Measurements from ENCODE around the gene COLGALT1.
"Not testable (repeated sequence)": the region's sequence is repeated elsewhere in the genome, so short reads cannot be mapped to it uniquely, and the experiment has no call there.

The COLGALT1 gene

DNA sequence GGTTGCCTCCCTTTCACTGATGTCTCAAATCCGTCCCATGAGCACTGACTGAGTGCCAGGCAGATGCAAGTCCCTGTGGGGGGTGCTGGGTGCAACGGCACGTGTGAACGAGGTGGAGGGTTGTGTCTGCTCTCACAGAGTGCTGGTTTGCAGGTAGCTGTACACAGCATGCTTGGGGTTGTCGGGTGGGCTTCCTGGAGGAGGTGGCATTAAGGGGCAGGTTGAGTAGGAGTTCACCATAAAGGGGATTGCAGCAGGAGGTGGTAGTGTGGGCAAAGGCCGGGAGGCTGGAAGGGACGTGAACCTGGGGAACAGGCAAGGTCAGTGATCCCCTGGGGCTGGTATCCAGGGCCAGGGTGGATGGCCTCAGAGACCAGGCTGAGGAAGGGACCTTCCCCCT is 17.2 kb downstream of the COLGALT1 start:
- ATAC-seq (replicated peaks; ENCODE audit: extremely low read depth, poor library complexity, severe bottlenecking) (no peak), DNase-seq (ENCODE audit: low spot score in 2 of 2) (no peak)
- H3K9me3 Mint-ChIP-seq, result no peaks in the 10 kb centered on the region
- H3K4me1 Mint-ChIP-seq, result no peaks in the 10 kb centered on the region
- H3K27me3 Mint-ChIP-seq, result no peaks in the 10 kb centered on the region
- H3K4me3 Mint-ChIP-seq, result no peak overlapping the region
- H3K36me3 Mint-ChIP-seq (ENCODE audit: insufficient read depth), result peaks cover 49% of the 10 kb centered on the region
- H3K27ac Mint-ChIP-seq (ENCODE audit: low read depth), result peak overlapping the region; percentile 14

- Mint-ChIP-seq H3K27ac (ENCODE audit: low read depth) (peak overlapping the region; percentile 35), H3K4me1 (no peaks in the 10 kb centered on the region), H3K4me3 (no peak overlapping the region), H3K36me3 (ENCODE audit: insufficient read depth) (peaks cover 41% of the 10 kb centered on the region), H3K9me3 (no peaks in the 10 kb centered on the region), H3K27me3 (no peaks in the 10 kb centered on the region)
- DNase-seq (ENCODE audit: low spot score in 2 of 2) (no peak), ATAC-seq (replicated peaks; ENCODE audit: extremely low read depth, poor library complexity, severe bottlenecking) (no peak)
Observed at GRCh38 chr19:17575871-17576757, 20.7 kb downstream of the COLGALT1 start.

DNA sequence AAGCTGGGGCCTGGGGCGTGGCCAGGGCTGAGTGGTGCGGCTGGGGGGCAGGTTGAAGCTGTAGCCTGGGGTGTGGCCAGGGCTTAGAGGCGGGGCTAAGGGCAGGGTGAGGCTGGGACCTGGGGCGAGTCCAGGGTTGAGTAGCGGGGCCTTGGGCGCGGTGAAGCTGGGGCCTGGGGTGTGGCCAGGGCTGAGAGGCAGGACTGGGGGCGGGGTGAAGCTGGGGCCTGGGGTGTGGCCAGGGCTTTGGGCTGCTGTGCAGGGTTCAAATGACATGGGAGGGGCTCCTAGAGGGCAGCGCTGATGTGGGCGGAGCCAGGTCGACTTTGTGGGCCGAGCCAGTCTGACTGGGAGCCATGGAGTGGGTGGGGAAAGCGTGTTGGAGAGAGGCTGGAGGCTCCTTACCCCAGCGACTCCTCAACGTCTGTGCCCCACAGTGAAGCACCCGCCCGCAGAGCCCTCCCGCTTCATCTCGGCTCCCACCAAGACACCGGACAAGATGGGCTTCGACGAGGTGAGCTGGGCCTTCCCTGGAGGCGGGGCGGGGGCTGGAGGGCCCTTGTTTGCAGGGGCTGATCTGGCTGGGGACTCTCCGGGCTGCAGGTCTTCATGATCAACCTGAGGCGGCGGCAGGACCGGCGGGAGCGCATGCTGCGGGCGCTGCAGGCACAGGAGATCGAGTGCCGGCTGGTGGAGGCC is 21.5 kb downstream of the COLGALT1 start:
- H3K9me3 Mint-ChIP-seq, result no peaks in the 10 kb centered on the region
- no peaks in the 10 kb centered on the region for H3K4me1 Mint-ChIP-seq
- peak overlapping the region; percentile 35 for H3K27ac Mint-ChIP-seq (ENCODE audit: low read depth)
- peaks cover 37% of the 10 kb centered on the region for H3K36me3 Mint-ChIP-seq (ENCODE audit: insufficient read depth)
- DNase-seq (ENCODE audit: low spot score in 2 of 2) (no peak), ATAC-seq (replicated peaks; ENCODE audit: extremely low read depth, poor library complexity, severe bottlenecking) (no peak)
- H3K27me3 Mint-ChIP-seq, result no peaks in the 10 kb centered on the region
- no peak overlapping the region for H3K4me3 Mint-ChIP-seq

GRCh38 chr19:17577457-17578097 is 22.1 kb downstream of the COLGALT1 start:
- no peak for DNase-seq (ENCODE audit: low spot score in 2 of 2)
- Mint-ChIP-seq H3K4me3 (no peak overlapping the region), H3K4me1 (no peaks in the 10 kb centered on the region), H3K9me3 (no peaks in the 10 kb centered on the region), H3K27me3 (no peaks in the 10 kb centered on the region), H3K36me3 (ENCODE audit: insufficient read depth) (peaks cover 34% of the 10 kb centered on the region), H3K27ac (ENCODE audit: low read depth) (no peak overlapping the region)
- no peak for ATAC-seq (replicated peaks; ENCODE audit: extremely low read depth, poor library complexity, severe bottlenecking)

GRCh38 chr19:17579661-17580244 is 24.3 kb downstream of the COLGALT1 start:
- no peaks in the 10 kb centered on the region for H3K27me3 Mint-ChIP-seq
- DNase-seq (ENCODE audit: low spot score in 2 of 2) (no peak), ATAC-seq (replicated peaks; ENCODE audit: extremely low read depth, poor library complexity, severe bottlenecking) (no peak)
- no peaks in the 10 kb centered on the region for H3K4me1 Mint-ChIP-seq
- no peaks in the 10 kb centered on the region for H3K9me3 Mint-ChIP-seq
- H3K4me3 Mint-ChIP-seq, result no peak overlapping the region
- peak overlapping the region; percentile 50 for H3K27ac Mint-ChIP-seq (ENCODE audit: low read depth)
- H3K36me3 Mint-ChIP-seq (ENCODE audit: insufficient read depth), result peaks cover 30% of the 10 kb centered on the region

DNA sequence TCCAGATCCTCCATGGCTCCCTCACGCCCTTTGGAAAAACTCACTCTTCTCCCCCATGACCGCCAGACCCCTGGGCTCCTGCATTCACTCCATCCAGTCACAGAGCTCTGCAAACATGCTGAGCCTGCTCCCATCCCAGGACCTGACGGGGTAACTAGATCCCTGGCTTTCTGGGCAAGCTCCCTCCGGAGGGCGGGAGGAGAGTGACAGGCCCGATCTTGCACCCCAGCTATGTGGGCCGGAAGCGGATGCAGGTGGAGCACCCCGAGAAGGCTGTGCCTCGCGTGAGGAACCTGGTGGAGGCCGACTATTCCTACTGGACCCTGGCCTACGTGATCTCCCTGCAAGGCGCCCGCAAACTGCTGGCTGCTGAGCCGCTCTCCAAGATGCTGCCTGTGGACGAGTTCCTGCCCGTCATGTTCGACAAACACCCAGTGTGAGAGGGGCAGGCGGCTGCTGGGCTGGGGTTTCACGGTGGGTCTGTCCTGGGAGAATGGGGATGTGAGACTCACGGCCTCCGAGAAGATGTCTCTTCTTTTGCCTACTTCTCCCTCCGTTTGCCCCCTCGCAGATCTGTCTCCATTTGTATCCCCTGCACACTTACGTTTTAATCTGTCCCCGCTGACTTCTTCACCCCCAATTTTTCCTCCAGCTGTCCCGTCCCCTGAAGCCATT is 25.2 kb downstream of the COLGALT1 start:
- no peak overlapping the region for H3K4me3 Mint-ChIP-seq
- no peaks in the 10 kb centered on the region for H3K27me3 Mint-ChIP-seq
- ATAC-seq (replicated peaks; ENCODE audit: extremely low read depth, poor library complexity, severe bottlenecking) (no peak), DNase-seq (ENCODE audit: low spot score in 2 of 2) (no peak)
- H3K9me3 Mint-ChIP-seq, result no peaks in the 10 kb centered on the region
- peaks cover 30% of the 10 kb centered on the region for H3K36me3 Mint-ChIP-seq (ENCODE audit: insufficient read depth)
- no peaks in the 10 kb centered on the region for H3K4me1 Mint-ChIP-seq
- H3K27ac Mint-ChIP-seq (ENCODE audit: low read depth), result no peak overlapping the region

DNA sequence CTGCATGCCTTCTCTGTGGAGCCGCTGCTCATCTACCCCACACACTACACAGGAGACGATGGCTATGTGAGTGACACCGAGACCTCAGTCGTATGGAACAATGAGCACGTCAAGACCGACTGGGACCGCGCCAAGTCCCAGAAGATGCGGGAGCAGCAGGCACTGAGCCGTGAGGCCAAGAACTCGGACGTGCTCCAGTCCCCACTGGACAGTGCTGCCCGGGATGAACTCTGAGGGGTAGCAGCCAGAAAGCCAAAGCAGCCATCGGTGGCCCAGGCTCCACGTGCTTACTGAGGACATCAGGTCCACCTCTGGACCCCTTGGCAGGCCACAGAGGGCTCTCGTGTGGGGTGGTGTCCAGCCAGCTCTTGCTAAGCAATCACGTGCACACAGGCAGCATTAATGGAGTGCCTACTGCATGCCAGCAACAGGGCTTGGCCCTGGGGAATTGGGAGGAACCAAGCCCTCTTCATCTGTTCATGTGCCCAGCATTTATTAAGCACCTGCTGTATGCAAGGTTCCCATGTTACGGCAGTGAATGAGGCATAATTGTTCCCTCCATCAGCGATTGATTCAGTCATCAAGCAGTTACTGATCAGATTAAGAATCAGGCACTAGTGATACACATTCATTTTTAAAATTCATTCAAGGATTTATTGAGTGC is 25.9 kb downstream of the COLGALT1 start:
- ATAC-seq (replicated peaks; ENCODE audit: extremely low read depth, poor library complexity, severe bottlenecking) (no peak), DNase-seq (ENCODE audit: low spot score in 2 of 2) (no peak)
- Mint-ChIP-seq H3K27ac (ENCODE audit: low read depth) (no peak overlapping the region), H3K4me1 (no peaks in the 10 kb centered on the region), H3K36me3 (ENCODE audit: insufficient read depth) (peaks cover 25% of the 10 kb centered on the region), H3K27me3 (no peaks in the 10 kb centered on the region), H3K9me3 (no peaks in the 10 kb centered on the region), H3K4me3 (no peak overlapping the region)

DNA sequence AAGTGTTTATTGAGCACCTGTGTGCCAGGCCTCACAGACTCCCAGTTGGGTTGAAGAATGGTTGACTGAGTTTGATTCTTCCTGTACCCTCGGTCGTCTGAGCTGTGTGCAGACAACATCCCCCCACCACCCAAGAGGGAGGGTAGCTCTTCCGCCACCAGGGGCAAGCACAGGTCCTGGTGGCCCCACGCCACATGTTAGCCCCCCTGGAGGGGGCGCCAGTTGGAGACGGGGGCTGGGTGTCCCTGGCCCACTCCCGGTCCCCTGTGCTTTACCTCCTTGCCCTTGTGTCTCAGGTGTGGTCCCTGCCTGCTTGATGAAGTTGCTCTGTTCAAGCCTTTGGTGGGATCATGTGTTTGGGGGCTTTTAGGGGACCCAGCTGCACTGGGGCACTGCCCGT is 27.2 kb downstream of the COLGALT1 start:
- DNase-seq (ENCODE audit: low spot score in 2 of 2) (no peak), ATAC-seq (replicated peaks; ENCODE audit: extremely low read depth, poor library complexity, severe bottlenecking) (no peak)
- Mint-ChIP-seq H3K4me1 (no peaks in the 10 kb centered on the region), H3K9me3 (no peaks in the 10 kb centered on the region), H3K27me3 (no peaks in the 10 kb centered on the region), H3K4me3 (no peak overlapping the region), H3K27ac (ENCODE audit: low read depth) (no peak overlapping the region), H3K36me3 (ENCODE audit: insufficient read depth) (peaks cover 24% of the 10 kb centered on the region)

DNA sequence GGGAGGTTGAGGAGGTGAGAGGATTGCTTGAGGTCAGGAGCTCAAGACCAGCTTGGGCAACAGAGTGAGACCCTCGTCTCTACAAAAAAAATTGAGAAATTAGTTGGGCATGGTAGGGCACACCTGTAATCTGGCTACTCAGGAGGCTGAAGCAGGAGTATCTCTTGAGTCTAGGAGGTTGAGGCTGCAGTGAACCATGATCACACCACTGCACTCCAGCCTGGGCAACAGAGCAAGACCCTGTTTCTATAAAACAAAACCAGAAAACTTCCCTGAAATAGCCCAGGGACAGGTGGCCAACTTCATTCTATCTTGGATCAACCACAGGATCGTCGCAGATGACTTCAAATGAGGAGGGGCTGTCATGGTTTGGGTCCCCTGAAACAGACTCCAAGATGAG is 28.7 kb downstream of the COLGALT1 start:
- Mint-ChIP-seq H3K27ac (ENCODE audit: low read depth) (no peak overlapping the region), H3K27me3 (no peaks in the 10 kb centered on the region), H3K9me3 (no peaks in the 10 kb centered on the region), H3K4me3 (no peak overlapping the region), H3K36me3 (ENCODE audit: insufficient read depth) (peaks cover 17% of the 10 kb centered on the region), H3K4me1 (no peaks in the 10 kb centered on the region)
- no peak for DNase-seq (ENCODE audit: low spot score in 2 of 2)
- no peak for ATAC-seq (replicated peaks; ENCODE audit: extremely low read depth, poor library complexity, severe bottlenecking)

DNA sequence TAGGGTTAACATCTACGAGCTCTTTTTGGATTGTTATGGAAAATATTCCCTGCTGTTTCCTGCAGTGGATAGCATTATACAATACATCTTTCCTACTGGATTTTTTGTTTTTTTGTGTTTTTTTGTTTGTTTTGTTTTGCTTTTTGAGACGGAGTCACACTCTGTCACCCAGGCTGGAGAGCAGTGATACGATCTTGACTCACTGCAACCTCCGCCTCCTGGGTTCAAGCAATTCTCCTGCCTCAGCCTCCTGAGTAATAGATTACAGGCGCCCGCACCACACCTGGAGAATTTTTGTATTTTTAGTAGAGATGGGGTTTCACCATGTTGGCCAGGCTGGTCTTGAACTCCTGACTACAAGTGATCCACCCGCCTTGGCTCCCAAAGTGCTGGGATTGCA is 29.9 kb downstream of the COLGALT1 start:
- H3K9me3 Mint-ChIP-seq; DNase-seq (ENCODE audit: low spot score in 2 of 2); H3K4me3 Mint-ChIP-seq; H3K4me1 Mint-ChIP-seq; H3K27ac Mint-ChIP-seq (ENCODE audit: low read depth); ATAC-seq (replicated peaks; ENCODE audit: extremely low read depth, poor library complexity, severe bottlenecking): not testable (repeated sequence)
- peaks cover 12% of the 10 kb centered on the region for H3K27me3 Mint-ChIP-seq
- H3K36me3 Mint-ChIP-seq (ENCODE audit: insufficient read depth), result peaks cover 12% of the 10 kb centered on the region

DNA sequence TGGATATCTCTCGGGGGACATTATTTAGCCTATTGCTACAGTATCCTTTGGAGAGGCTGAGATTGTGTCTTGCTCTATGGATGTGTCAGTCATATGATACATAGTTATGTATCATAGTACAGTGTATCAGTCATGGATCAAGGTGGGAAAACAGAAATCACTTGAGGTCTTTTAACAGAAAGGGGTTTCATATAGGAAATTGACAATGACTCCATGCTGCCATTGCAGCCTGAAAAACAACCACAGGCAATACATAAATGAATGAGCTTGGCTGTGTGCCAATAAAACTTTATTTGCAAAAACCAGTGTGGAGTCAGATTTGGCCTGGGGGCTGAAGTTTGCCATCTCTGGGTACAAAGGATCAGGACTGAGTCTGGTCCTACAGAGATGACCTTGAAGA is 35.4 kb downstream of the COLGALT1 start:
- no peak for DNase-seq (ENCODE audit: low spot score in 2 of 2)
- no peaks in the 10 kb centered on the region for H3K36me3 Mint-ChIP-seq (ENCODE audit: insufficient read depth)
- ATAC-seq (replicated peaks; ENCODE audit: extremely low read depth, poor library complexity, severe bottlenecking), result no peak
- no peaks in the 10 kb centered on the region for H3K4me1 Mint-ChIP-seq
- H3K27me3 Mint-ChIP-seq, result peaks cover 29% of the 10 kb centered on the region
- H3K9me3 Mint-ChIP-seq, result no peaks in the 10 kb centered on the region
- no peak overlapping the region for H3K4me3 Mint-ChIP-seq
- H3K27ac Mint-ChIP-seq (ENCODE audit: low read depth), result no peak overlapping the region

GRCh38 chr19:17594296-17594695 is 38.8 kb downstream of the COLGALT1 start:
- H3K4me3 Mint-ChIP-seq; H3K36me3 Mint-ChIP-seq (ENCODE audit: insufficient read depth); H3K9me3 Mint-ChIP-seq; ATAC-seq (replicated peaks; ENCODE audit: extremely low read depth, poor library complexity, severe bottlenecking); H3K4me1 Mint-ChIP-seq; DNase-seq (ENCODE audit: low spot score in 2 of 2); H3K27ac Mint-ChIP-seq (ENCODE audit: low read depth): not testable (repeated sequence)
- H3K27me3 Mint-ChIP-seq, result peaks cover 28% of the 10 kb centered on the region

Measured in central memory CD8-positive, alpha-beta T cell (primary cell).